Caco-2 (cell line): ENCODE results near the gene PDSS2. TPM values are rescaled to one million over a fixed set of nuclear protein-coding genes. Genes with fewer than 3 reads are reported as not detected.

Experiments used
- BruUV-seq: library from RNA; stranded (reverse); fragments of 400-500 nt; replicated peaks from 2 replicates; lab custom pipeline; 2021; lab: Mats Ljungman, UMichigan
- CTCF ChIA-PET: fragments of 300-600 bp; sonication (Branson Sonifier 250); formaldehyde crosslinking; loops from one replicate; lab custom pipeline; 2022; ENCODE audit warnings: antibody characterized with exemption; lab: Charles Lee
- POLR2A ChIA-PET: fragments of 300-600 bp; sonication (Branson Sonifier 250); formaldehyde crosslinking; loops from one replicate; lab custom pipeline; 2022; ENCODE audit warnings: antibody characterized with exemption; lab: Charles Lee
- DNase-seq, 2 experiments: peaks; one replicate each; pipeline versions ENCODE4 v3.0.0 to v3.0.0-alpha.2; 2020 to 2022
- H3K27me3 ChIP-seq: replicated peaks from 2 replicates; pipeline ENCODE4 v1.6.0; 2011; ENCODE audit warnings: low read length; ENCODE audit not compliant: control insufficient read depth, insufficient read depth
- H3K36me3 ChIP-seq: 2 replicates; pipeline ENCODE4 v1.5.1; 2011; ENCODE audit warnings: low read length; ENCODE audit not compliant: control insufficient read depth, insufficient read depth
- H3K4me1 ChIP-seq: fragments of 250-450 bp; sonication (Bioruptor Pico); 2 replicates; pipeline ENCODE4 v1.5.1; 2020; ENCODE audit warnings: mild to moderate bottlenecking
- H3K4me3 ChIP-seq: 2 replicates; pipeline ENCODE4 v1.5.1; 2011; ENCODE audit warnings: low read depth, mild to moderate bottlenecking, control low read depth, low read length
- H3K9me3 ChIP-seq: fragments of 250-450 bp; sonication (Bioruptor Pico); 2 replicates; pipeline ENCODE4 v1.5.1; 2020; ENCODE audit warnings: mild to moderate bottlenecking, moderate library complexity
- H3K27ac Mint-ChIP-seq: one replicate; pipeline ENCODE4 v1.8.0; 2022; ENCODE audit warnings: mixed read lengths; ENCODE audit not compliant: unreplicated experiment
- H3K27me3 Mint-ChIP-seq: one replicate; pipeline ENCODE4 v1.8.0; 2022; ENCODE audit warnings: mixed read lengths; ENCODE audit not compliant: insufficient read depth, unreplicated experiment
- H3K36me3 Mint-ChIP-seq: one replicate; pipeline ENCODE4 v1.8.0; 2022; ENCODE audit warnings: mild to moderate bottlenecking, mixed read lengths; ENCODE audit not compliant: insufficient read depth, unreplicated experiment
- H3K4me1 Mint-ChIP-seq: one replicate; pipeline ENCODE4 v1.8.0; 2022; ENCODE audit warnings: low read depth, mixed read lengths; ENCODE audit not compliant: unreplicated experiment
- H3K4me3 Mint-ChIP-seq: one replicate; pipeline ENCODE4 v1.8.0; 2022; ENCODE audit warnings: mild to moderate bottlenecking, moderate library complexity, mixed read lengths; ENCODE audit not compliant: unreplicated experiment
- H3K9me3 Mint-ChIP-seq: one replicate; pipeline ENCODE4 v1.8.0; 2022; ENCODE audit warnings: mixed read lengths; ENCODE audit not compliant: unreplicated experiment
- CTCF ChIP-seq, 2 experiments: fragments of 200-600 bp in 1 of 2; IDR thresholded peaks; 1 replicate in 1 of 2; 2 replicates in 1 of 2; pipeline versions ENCODE4 v1.5.1 to v1.8.0; 2011 to 2022; ENCODE audit warnings: antibody characterized with exemption in 1 of 2, control low read depth in 1 of 2, inconsistent platforms in 1 of 2, low read depth in 1 of 2, low read length in 1 of 2, mild to moderate bottlenecking in 1 of 2, moderate library complexity in 1 of 2; ENCODE audit not compliant: insufficient read depth in 1 of 2, severe bottlenecking in 1 of 2, unreplicated experiment in 1 of 2
- intact Hi-C: fragments of 100-400 bp; cut with micrococcal nuclease; formaldehyde crosslinking; loops from one replicate; pipeline ENCODE4 v1.10.0; 2022; ENCODE audit not compliant: unreplicated experiment
- total RNA-seq: library from RNA; stranded (reverse); gene quantifications from 2 replicates; pipeline ENCODE4 v1.2.3, GENCODE V29; 2022

The PDSS2 gene
- total RNA-seq, 1 experiment from 2014 or later = 10.3 TPM

GRCh38 chr6:107361753-107362604 lies 97.4 kb downstream of the PDSS2 start:
- H3K9me3 Mint-ChIP-seq = no peaks in the 10 kb centered on the region
- H3K4me3 ChIP-seq = no peak overlapping the region
- H3K9me3 ChIP-seq = no peaks in the 10 kb centered on the region
- no peak for TF ChIP-seq CTCF (IDR thresholded peaks at IDR 0.05; ENCODE audit: insufficient read depth in 1 of 2, low read depth in 1 of 2, low read length in 1 of 2, severe bottlenecking in 1 of 2, unreplicated experiment in 1 of 2)
- no peak overlapping the region for H3K27ac Mint-ChIP-seq
- H3K27me3 Mint-ChIP-seq = no peaks in the 10 kb centered on the region
- peak; percentile 29 to 40 for DNase-seq
- peaks cover 10% of the 10 kb centered on the region for H3K36me3 Mint-ChIP-seq
- H3K27me3 ChIP-seq = no peaks in the 10 kb centered on the region
- peaks cover 12% of the 10 kb centered on the region for H3K4me1 Mint-ChIP-seq
- H3K4me3 Mint-ChIP-seq = no peak overlapping the region
- no peaks in the 10 kb centered on the region for H3K4me1 ChIP-seq
- intact Hi-C loops = loop anchor here (5.0 kb wide), 1 partner anchor 95 kb away; the partner anchor contains the start of gene PDSS2
- no peaks in the 10 kb centered on the region for H3K36me3 ChIP-seq
- no TSS peak for BruUV-seq
- ChIA-PET CTCF (interaction anchor here (1.0 kb wide), 1 partner anchor 14 kb away, joined by 6 read pairs; no protein-coding TSS in a partner anchor), POLR2A (no interaction called here)

- no peak for TF ChIP-seq CTCF (IDR thresholded peaks at IDR 0.05; ENCODE audit: insufficient read depth in 1 of 2, low read depth in 1 of 2, low read length in 1 of 2, severe bottlenecking in 1 of 2, unreplicated experiment in 1 of 2)
- no peaks in the 10 kb centered on the region for H3K4me1 ChIP-seq
- H3K4me3 Mint-ChIP-seq = no peak overlapping the region
- no peaks in the 10 kb centered on the region for H3K27me3 Mint-ChIP-seq
- no peak overlapping the region for H3K4me3 ChIP-seq
- intact Hi-C loops = loop anchor here (5.0 kb wide), 1 partner anchor 97 kb away; the partner anchor contains the start of gene PDSS2
- H3K36me3 ChIP-seq = no peaks in the 10 kb centered on the region
- no peaks in the 10 kb centered on the region for H3K9me3 ChIP-seq
- CTCF ChIA-PET = no interaction called here
- no peak overlapping the region for H3K27ac Mint-ChIP-seq
- peaks cover 12% of the 10 kb centered on the region for H3K4me1 Mint-ChIP-seq
- no peak for DNase-seq
- peaks cover 10% of the 10 kb centered on the region for H3K36me3 Mint-ChIP-seq
- POLR2A ChIA-PET = no interaction called here
- no peaks in the 10 kb centered on the region for H3K9me3 Mint-ChIP-seq
- no TSS peak for BruUV-seq
- no peaks in the 10 kb centered on the region for H3K27me3 ChIP-seq
Observed at GRCh38 chr6:107360476-107360875, 98.9 kb downstream of the PDSS2 start.

GRCh38 chr6:107357842-107358241 lies 101.5 kb downstream of the PDSS2 start:
- H3K4me1 Mint-ChIP-seq = peaks cover 12% of the 10 kb centered on the region
- H3K9me3 Mint-ChIP-seq = no peaks in the 10 kb centered on the region
- H3K27me3 ChIP-seq = no peaks in the 10 kb centered on the region
- H3K4me3 ChIP-seq = no peak overlapping the region
- H3K4me1 ChIP-seq = no peaks in the 10 kb centered on the region
- no peaks in the 10 kb centered on the region for H3K27me3 Mint-ChIP-seq
- no peak overlapping the region for H3K4me3 Mint-ChIP-seq
- CTCF ChIA-PET = no interaction called here
- intact Hi-C loops = no loop called here
- no peaks in the 10 kb centered on the region for H3K36me3 ChIP-seq
- BruUV-seq = no TSS peak
- no peak for TF ChIP-seq CTCF (IDR thresholded peaks at IDR 0.05; ENCODE audit: insufficient read depth in 1 of 2, low read depth in 1 of 2, low read length in 1 of 2, severe bottlenecking in 1 of 2, unreplicated experiment in 1 of 2)
- POLR2A ChIA-PET = no interaction called here
- peaks cover 5% of the 10 kb centered on the region for H3K36me3 Mint-ChIP-seq
- H3K27ac Mint-ChIP-seq = no peak overlapping the region
- H3K9me3 ChIP-seq = no peaks in the 10 kb centered on the region
- DNase-seq = no peak
